OCI-LY7 (cell line): Measurements from ENCODE around the gene TJP1. TPM values are rescaled to one million over a fixed set of nuclear protein-coding genes. Genes with fewer than 3 reads are reported as not detected.
A peak's percentile ranks its signal among the peaks of the same experiment; 100 is the strongest.
"Not testable (repeated sequence)": the region's sequence is repeated elsewhere in the genome, so short reads cannot be mapped to it uniquely, and the experiment has no call there.

ENCODE experiments used
- BruUV-seq: library from RNA; stranded (reverse); fragments of 400-500 nt; replicated peaks from 2 replicates; lab custom pipeline; 2021; lab: Mats Ljungman, UMichigan
- CTCF ChIA-PET: fragments of 300-600 bp; sonication (Branson Sonifier 250); formaldehyde crosslinking; loops from one replicate; lab custom pipeline; 2022; ENCODE audit warnings: antibody characterized with exemption; ENCODE audit not compliant: unreplicated experiment; lab: Charles Lee
- POLR2A ChIA-PET: fragments of 300-600 bp; sonication (Branson Sonifier 250); formaldehyde crosslinking; loops from one replicate; lab custom pipeline; 2022; ENCODE audit warnings: antibody characterized with exemption; lab: Charles Lee
- DNase-seq: peaks from one replicate; pipeline ENCODE4 v3.0.0-alpha.2; 2015; ENCODE audit warnings: low spot score
- H2AFZ ChIP-seq: fragments of 200-600 bp; sonication (generic), shearing (Covaris generic); 2 replicates; pipeline ENCODE4 v1.6.1; 2014; ENCODE audit warnings: mild to moderate bottlenecking, antibody characterized with exemption, low read length, moderate library complexity
- H3K27ac ChIP-seq: fragments of 200-600 bp; sonication (generic); 2 replicates; pipeline ENCODE4 v1.5.1; 2014; ENCODE audit warnings: mixed run types, low read depth, mild to moderate bottlenecking, moderate library complexity, low read length, inconsistent platforms; ENCODE audit not compliant: poor library complexity, severe bottlenecking
- H3K36me3 ChIP-seq: fragments of 200-600 bp; sonication (generic); 2 replicates; pipeline ENCODE4 v1.6.1; 2014; ENCODE audit warnings: mild to moderate bottlenecking, antibody characterized with exemption, low read length, moderate library complexity, mixed read lengths; ENCODE audit not compliant: insufficient read depth
- H3K4me1 ChIP-seq: fragments of 200-600 bp; sonication (generic); 2 replicates; pipeline ENCODE4 v1.5.1; 2014; ENCODE audit warnings: mild to moderate bottlenecking, low read length; ENCODE audit not compliant: insufficient read depth, poor library complexity, severe bottlenecking
- H3K4me2 ChIP-seq: fragments of 200-600 bp; sonication (generic); 2 replicates; pipeline ENCODE4 v1.6.1; 2014; ENCODE audit warnings: mild to moderate bottlenecking, low read length
- H3K4me3 ChIP-seq: fragments of 200-600 bp; sonication (generic); 2 replicates; pipeline ENCODE4 v1.5.1; 2014; ENCODE audit warnings: mild to moderate bottlenecking, low read depth, low read length; ENCODE audit not compliant: poor library complexity, severe bottlenecking
- H3K79me2 ChIP-seq: fragments of 200-600 bp; sonication (generic); 2 replicates; pipeline ENCODE4 v1.6.1; 2016; ENCODE audit warnings: low read depth, mild to moderate bottlenecking, low read length, moderate library complexity, mixed read lengths; ENCODE audit not compliant: insufficient read depth
- H3K9me2 ChIP-seq: fragments of 200-600 bp; sonication (generic); 2 replicates; pipeline ENCODE4 v1.6.1; 2016; ENCODE audit warnings: mild to moderate bottlenecking, low read length, mixed read lengths; ENCODE audit not compliant: insufficient read depth
- H3K9me3 ChIP-seq: fragments of 200-600 bp; sonication (generic); 2 replicates; pipeline ENCODE4 v1.6.1; 2014; ENCODE audit warnings: mild to moderate bottlenecking, mixed run types, low read length, mixed read lengths
- H4K20me1 ChIP-seq: fragments of 200-600 bp; sonication (generic); 2 replicates; pipeline ENCODE4 v1.6.1; 2014; ENCODE audit warnings: mild to moderate bottlenecking, antibody characterized with exemption, low read length, moderate library complexity, mixed read lengths; ENCODE audit not compliant: insufficient read depth
- EZH2phosphoT487 ChIP-seq: fragments of 200-600 bp; sonication (generic); IDR thresholded peaks from 2 replicates; pipeline ENCODE4 v1.6.1; 2018; ENCODE audit warnings: low read depth, borderline replicate concordance, mild to moderate bottlenecking, mixed run types, antibody characterized with exemption, low read length, moderate library complexity, mixed read lengths
- intact Hi-C: fragments of 100-400 bp; cut with micrococcal nuclease; formaldehyde crosslinking; loops from one replicate; pipeline ENCODE4 v1.10.0; 2022; ENCODE audit not compliant: unreplicated experiment
- total RNA-seq, 2 experiments: library from RNA; depleted of rRNA in 1 of 2; stranded (reverse); fragments of >200 nt in 1 of 2; shearing (Covaris generic) in 1 of 2; gene quantifications; 2 replicates each; pipeline ENCODE4 v1.2.3, GENCODE V29; 2014 to 2022
- TF ChIP-seq, protein P1 (sequence below): fragments of 200-600 bp; sonication (generic); conservative IDR thresholded peaks from 2 replicates; pipeline ENCODE4 v1.5.1; 2014; ENCODE audit warnings: mild to moderate bottlenecking, antibody characterized with exemption, low read length, moderate library complexity, mixed read lengths

Gene TJP1
- total RNA-seq, 2 experiments from 2014 or later = 0.19 to 0.32 TPM

DNA sequence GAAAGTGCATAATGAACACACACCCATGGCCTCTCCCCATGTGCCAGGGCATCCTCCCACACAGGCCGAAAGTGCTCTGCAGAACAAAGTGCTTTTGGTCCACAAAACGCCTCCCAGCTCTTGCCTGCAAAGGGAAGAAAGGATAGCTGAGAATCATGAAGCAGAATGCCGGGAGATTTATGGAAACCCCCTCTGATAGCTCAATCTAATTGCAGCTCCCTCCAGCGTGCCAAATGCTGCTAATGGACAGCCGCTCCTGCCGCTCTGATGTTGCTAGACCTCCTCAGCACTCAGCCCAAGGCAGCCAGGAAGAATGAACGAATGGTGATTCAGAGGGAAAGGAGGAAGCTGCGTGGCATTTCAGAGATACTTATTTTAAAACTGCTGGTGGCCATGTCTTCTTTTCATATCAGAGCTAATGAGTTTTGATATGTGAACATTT, 145.3 kb downstream of the TJP1 start:
- H3K4me3 ChIP-seq = no peak overlapping the region
- no peaks in the 10 kb centered on the region for H3K79me2 ChIP-seq
- no peaks in the 10 kb centered on the region for H3K36me3 ChIP-seq
- no TSS peak for BruUV-seq
- no peaks in the 10 kb centered on the region for H3K9me2 ChIP-seq
- no peak overlapping the region for H2AFZ ChIP-seq
- CTCF ChIA-PET = no interaction called here
- no peak overlapping the region for H3K27ac ChIP-seq
- H4K20me1 ChIP-seq = no peaks in the 10 kb centered on the region
- intact Hi-C loops = no loop called here
- DNase-seq = no peak
- H3K4me2 ChIP-seq = no peak overlapping the region
- TF ChIP-seq, protein P1, sequence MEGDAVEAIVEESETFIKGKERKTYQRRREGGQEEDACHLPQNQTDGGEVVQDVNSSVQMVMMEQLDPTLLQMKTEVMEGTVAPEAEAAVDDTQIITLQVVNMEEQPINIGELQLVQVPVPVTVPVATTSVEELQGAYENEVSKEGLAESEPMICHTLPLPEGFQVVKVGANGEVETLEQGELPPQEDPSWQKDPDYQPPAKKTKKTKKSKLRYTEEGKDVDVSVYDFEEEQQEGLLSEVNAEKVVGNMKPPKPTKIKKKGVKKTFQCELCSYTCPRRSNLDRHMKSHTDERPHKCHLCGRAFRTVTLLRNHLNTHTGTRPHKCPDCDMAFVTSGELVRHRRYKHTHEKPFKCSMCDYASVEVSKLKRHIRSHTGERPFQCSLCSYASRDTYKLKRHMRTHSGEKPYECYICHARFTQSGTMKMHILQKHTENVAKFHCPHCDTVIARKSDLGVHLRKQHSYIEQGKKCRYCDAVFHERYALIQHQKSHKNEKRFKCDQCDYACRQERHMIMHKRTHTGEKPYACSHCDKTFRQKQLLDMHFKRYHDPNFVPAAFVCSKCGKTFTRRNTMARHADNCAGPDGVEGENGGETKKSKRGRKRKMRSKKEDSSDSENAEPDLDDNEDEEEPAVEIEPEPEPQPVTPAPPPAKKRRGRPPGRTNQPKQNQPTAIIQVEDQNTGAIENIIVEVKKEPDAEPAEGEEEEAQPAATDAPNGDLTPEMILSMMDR = no peak
- TF ChIP-seq EZH2phosphoT487 = no peak
- no peaks in the 10 kb centered on the region for H3K9me3 ChIP-seq
- POLR2A ChIA-PET = no interaction called here
- no peaks in the 10 kb centered on the region for H3K4me1 ChIP-seq

DNA sequence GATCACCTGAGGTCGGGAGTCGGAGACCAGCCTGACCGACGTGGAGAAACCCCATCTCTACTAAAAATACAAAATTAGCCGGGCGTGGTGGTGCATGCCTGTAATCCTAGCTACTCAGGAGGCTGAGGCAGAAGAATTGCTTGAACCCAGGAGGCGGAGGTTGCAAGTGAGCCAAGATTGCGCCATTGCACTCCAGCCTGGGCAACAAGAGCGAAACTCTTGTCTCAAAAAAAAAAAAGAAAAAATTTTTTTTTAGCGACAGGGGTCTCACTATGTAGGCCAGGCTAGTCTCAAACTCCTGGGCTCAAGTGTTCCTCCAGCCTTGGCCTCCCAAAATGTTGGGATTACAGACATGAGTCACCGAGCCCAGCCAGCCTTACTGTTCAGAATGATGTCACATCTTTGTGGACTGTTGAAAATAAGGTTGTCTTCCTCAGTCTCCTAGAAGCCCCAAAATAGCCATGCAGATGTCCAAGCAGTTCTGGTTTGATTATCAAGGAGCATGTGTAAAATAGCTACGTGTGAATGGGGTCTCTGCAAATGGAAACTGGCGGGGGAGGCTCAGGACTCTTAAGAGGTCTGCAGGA, 145.8 kb downstream of the TJP1 start:
- BruUV-seq, DNase-seq, H3K9me3 ChIP-seq, H3K79me2 ChIP-seq, H3K27ac ChIP-seq, H3K4me1 ChIP-seq, CTCF ChIA-PET, H3K9me2 ChIP-seq, POLR2A ChIA-PET, H3K4me2 ChIP-seq, H3K4me3 ChIP-seq, H3K36me3 ChIP-seq, H4K20me1 ChIP-seq, H2AFZ ChIP-seq, intact Hi-C loops: not testable (repeated sequence)

DNA sequence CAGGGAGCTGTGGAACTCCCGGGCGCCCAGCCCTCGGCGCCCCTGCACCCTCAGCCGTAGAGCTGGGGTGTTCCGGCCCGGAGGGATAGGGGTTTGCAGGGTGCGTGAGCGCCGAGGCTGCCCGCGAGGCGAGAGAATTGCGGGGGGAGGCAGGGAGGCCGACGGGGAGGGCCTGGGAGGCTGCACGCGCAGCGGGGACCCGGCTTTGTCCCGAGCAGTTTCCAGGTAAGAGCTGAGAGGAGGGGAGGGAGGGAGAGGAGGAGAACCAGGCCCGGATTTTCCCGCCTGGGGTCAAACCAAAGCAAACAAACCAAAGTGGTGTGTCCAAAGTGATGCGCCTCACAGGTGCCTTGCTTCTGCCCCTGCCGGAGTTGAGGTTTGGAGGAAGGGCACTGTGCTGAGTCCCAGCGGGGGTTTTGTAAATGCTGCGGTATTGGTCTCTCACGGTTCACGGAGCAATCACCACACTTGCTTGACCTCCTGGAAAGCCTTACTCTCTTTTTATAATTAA, 146.4 kb downstream of the TJP1 start:
- TF ChIP-seq, protein P1 = no peak
- no peak for TF ChIP-seq EZH2phosphoT487
- no peak overlapping the region for H2AFZ ChIP-seq
- no peak overlapping the region for H3K27ac ChIP-seq
- BruUV-seq = no TSS peak
- no peak overlapping the region for H3K4me2 ChIP-seq
- DNase-seq = peak; percentile 20
- no peak overlapping the region for H3K4me3 ChIP-seq
- H3K36me3 ChIP-seq = no peaks in the 10 kb centered on the region
- H4K20me1 ChIP-seq = no peaks in the 10 kb centered on the region
- H3K9me2 ChIP-seq = no peaks in the 10 kb centered on the region
- H3K9me3 ChIP-seq = no peaks in the 10 kb centered on the region
- CTCF ChIA-PET = no interaction called here
- intact Hi-C loops = no loop called here
- POLR2A ChIA-PET = no interaction called here
- H3K4me1 ChIP-seq = no peaks in the 10 kb centered on the region
- H3K79me2 ChIP-seq = no peaks in the 10 kb centered on the region
